Effector memory CD8-positive, alpha-beta T cell (primary cell): ENCODE measurements around the gene EFCC1.
A peak's percentile ranks its signal among the peaks of the same experiment; 100 is the strongest.

Experiments used
- ATAC-seq: fragments of 150-1000 bp; cut with Tn5 transposase; replicated peaks from 2 replicates; pipeline ENCODE4 v1.10.0; 2021; ENCODE audit warnings: mild to moderate bottlenecking, moderate library complexity
- DNase-seq, 3 experiments: peaks; one replicate each; pipeline ENCODE4 v3.0.0; 2021
- H3K27ac Mint-ChIP-seq, 2 donors: one replicate each; pipeline ENCODE4 v1.8.0; 2022; ENCODE audit warnings: mild to moderate bottlenecking in 2 of 2, mixed read lengths in 2 of 2, moderate library complexity in 2 of 2
- H3K27me3 Mint-ChIP-seq, 2 donors: one replicate each; pipeline ENCODE4 v1.8.0; 2022; ENCODE audit warnings: mixed read lengths in 2 of 2
- H3K36me3 Mint-ChIP-seq: one replicate; pipeline ENCODE4 v1.8.0; 2022; ENCODE audit warnings: mild to moderate bottlenecking, moderate library complexity, mixed read lengths; ENCODE audit not compliant: insufficient read depth
- H3K4me1 Mint-ChIP-seq, 2 donors: one replicate each; pipeline ENCODE4 v1.8.0; 2022; ENCODE audit warnings: low read depth in 2 of 2, mixed read lengths in 2 of 2
- H3K4me3 Mint-ChIP-seq, 2 donors: one replicate each; pipeline ENCODE4 v1.8.0; 2022; ENCODE audit warnings: mild to moderate bottlenecking in 2 of 2, mixed read lengths in 2 of 2, moderate library complexity in 2 of 2
- H3K9me3 Mint-ChIP-seq, 2 donors: one replicate each; pipeline ENCODE4 v1.8.0; 2022; ENCODE audit warnings: mixed read lengths in 2 of 2

The EFCC1 gene

DNA sequence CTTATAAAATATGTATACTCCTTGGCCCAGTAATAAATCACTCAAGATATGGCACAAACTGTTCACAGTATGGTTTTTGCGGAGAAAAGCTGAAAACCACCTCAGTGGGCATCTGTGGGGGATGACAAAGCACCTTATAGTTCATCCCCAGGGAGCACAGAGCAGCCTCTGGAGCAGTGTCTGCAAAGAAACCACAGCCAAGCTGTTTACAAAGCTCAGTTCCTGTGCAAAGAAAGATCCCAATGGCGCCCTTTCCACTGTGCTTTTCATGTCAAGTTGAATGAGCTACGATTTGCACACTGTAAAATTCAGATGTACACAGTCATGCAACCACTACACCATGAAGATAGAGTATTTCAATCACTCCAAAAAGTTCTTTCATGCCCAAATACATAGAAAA lies 2.5 kb upstream of the EFCC1 start:
- Mint-ChIP-seq H3K36me3 (peaks cover 3% of the 10 kb centered on the region), H3K4me1 (peaks cover 19 to 23% of the 10 kb centered on the region in 2 donors), H3K27me3 (peaks cover 38 to 41% of the 10 kb centered on the region in 2 donors), H3K9me3 (no peaks in the 10 kb centered on the region), H3K4me3 (no peak overlapping the region), H3K27ac (no peak overlapping the region)
- DNase-seq (no peak), ATAC-seq (no peak)

DNA sequence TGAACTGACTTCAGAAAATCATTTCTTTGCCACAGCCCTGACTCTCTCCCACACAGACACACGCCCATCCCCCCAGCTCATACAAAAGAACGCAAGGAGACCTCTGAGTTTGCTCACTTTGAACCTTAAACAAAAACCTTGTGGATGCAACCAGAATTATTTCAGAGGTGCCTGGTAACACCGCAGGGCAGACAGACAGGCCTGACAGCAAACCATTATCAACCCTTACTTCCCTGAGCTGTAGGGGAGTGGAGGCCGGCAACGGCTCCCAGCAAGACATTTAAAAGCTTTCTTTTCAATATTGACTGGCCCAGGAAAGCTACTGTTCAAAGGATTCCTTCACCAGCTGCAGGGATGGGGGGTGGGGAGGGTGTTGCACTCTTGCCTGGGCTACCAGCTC lies 2.0 kb upstream of the EFCC1 start:
- Mint-ChIP-seq H3K27me3 (peaks cover 38 to 43% of the 10 kb centered on the region in 2 donors), H3K4me3 (no peak overlapping the region), H3K4me1 (peaks cover 18 to 21% of the 10 kb centered on the region in 2 donors), H3K9me3 (no peaks in the 10 kb centered on the region), H3K36me3 (no peaks in the 10 kb centered on the region), H3K27ac (no peak overlapping the region)
- ATAC-seq (no peak), DNase-seq (no peak)

DNA sequence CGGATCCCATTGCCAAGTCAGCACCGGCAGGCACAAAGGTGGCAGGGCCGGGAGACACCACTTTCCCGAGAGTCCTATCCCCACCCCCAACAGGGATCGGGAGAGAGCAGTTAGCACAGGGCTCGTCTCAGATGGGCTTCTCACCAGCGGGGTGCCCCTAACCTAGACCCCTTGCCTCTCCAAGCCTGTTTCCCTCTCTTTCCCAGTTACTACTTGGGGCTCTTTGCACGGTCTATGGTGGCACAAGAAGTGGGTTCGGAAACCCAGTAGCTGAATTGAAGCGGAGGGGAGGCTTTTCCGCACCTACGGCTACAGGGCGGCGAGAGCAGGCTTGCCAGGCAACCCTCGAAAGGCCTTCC lies 383 bp upstream of the EFCC1 start:
- H3K9me3 Mint-ChIP-seq, result no peaks in the 10 kb centered on the region
- H3K4me1 Mint-ChIP-seq, result peaks cover 19 to 22% of the 10 kb centered on the region in 2 donors
- no peak for DNase-seq
- no peak overlapping the region for H3K27ac Mint-ChIP-seq
- no peaks in the 10 kb centered on the region for H3K36me3 Mint-ChIP-seq
- H3K4me3 Mint-ChIP-seq, result peak overlapping the region; percentile 53 to 55
- no peak for ATAC-seq
- peaks cover 38 to 43% of the 10 kb centered on the region in 2 donors for H3K27me3 Mint-ChIP-seq

DNA sequence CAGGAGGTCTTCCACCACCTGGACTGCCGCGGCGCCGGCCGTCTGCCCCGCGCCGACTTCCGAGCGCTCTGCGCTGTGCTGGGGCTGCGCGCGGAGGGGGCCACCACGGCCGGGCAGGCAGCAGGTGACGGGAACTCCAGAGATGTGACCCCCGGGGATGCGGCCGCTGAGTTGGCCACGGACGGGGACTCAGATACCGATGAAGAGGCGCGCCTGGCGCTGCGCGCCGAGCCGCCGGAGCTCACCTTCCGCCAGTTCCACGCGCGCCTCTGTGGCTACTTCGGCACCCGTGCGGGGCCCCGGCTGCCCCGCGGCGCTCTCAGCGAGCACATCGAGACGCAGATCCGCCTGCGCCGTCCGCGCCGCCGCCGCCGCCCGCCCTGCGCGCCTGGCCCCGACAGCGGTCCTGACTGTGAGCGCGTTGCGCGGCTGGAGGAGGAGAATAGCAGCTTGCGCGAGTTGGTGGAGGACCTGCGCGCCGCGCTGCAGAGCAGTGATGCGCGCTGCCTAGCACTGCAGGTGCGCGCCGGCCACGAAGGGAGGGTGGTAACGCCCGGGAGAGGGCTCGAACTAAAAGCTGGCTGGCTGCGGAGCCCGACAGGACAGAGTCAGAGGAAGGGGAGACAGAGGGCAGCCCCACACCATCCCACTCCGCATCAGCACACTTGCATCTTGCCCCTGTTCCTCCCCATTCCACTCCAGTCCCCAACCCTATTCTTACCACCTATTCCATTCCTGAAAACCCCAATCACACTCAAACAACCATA lies 885 bp downstream of the EFCC1 start:
- H3K9me3 Mint-ChIP-seq, result no peaks in the 10 kb centered on the region
- H3K27ac Mint-ChIP-seq, result no peak overlapping the region
- peak; percentile 45 for ATAC-seq
- no peaks in the 10 kb centered on the region for H3K36me3 Mint-ChIP-seq
- H3K27me3 Mint-ChIP-seq, result peaks cover 38 to 43% of the 10 kb centered on the region in 2 donors
- no peak for DNase-seq
- H3K4me1 Mint-ChIP-seq, result peaks cover 19 to 24% of the 10 kb centered on the region in 2 donors
- peak overlapping the region; percentile 60 to 67 for H3K4me3 Mint-ChIP-seq

DNA sequence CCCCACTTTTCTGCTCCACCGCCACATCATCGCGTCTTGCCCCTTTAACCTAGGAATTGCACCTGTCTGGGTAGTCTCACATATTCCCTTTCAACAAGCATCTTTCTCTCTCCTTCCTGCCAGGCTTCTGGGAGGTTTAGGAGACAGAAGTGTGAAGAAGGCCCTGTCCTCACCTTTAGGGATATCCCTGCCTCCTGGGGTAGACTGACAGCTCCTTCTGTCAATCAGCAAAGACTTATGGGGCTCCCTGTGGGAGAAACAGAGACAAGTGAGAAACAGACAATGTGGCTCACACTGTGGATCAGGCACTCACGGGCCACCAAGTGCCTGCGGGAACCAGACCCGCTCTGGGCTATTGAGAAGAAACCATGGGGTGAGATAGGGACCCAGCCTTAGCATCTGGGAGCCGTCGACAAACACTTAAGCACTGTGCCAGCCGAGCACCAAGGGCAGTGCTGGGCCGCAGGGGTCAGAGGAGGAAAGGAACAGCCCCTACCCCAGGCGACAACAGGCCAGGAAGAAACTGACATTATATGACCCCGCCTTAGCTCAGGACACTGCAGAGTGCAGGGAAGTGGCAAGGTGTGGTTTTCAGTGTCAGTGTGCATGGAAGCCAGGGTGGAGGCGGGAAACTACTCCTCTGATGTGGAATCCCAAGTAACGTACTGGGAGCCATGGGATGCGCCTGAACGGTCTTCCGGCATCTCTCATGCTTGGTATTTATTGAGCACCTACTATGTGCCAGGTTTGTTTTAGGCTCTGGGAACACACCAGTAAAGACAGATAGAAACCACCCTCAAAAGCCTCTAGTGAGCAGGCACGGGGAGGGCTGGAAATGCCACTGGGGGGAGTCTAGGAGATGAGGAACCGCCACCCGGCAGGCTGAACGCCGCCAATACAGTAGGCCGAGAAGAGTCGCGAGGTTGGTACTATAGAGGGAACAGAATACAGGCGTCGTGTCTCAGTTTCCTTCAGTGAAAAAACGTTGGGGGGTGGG lies 1.8 kb downstream of the EFCC1 start:
- Mint-ChIP-seq H3K36me3 (no peaks in the 10 kb centered on the region), H3K27ac (no peak overlapping the region), H3K4me1 (peaks cover 19 to 24% of the 10 kb centered on the region in 2 donors), H3K27me3 (peaks cover 31 to 43% of the 10 kb centered on the region in 2 donors), H3K4me3 (peak overlapping the region; percentile 60 to 67), H3K9me3 (no peaks in the 10 kb centered on the region)
- DNase-seq (no peak), ATAC-seq (no peak)

DNA sequence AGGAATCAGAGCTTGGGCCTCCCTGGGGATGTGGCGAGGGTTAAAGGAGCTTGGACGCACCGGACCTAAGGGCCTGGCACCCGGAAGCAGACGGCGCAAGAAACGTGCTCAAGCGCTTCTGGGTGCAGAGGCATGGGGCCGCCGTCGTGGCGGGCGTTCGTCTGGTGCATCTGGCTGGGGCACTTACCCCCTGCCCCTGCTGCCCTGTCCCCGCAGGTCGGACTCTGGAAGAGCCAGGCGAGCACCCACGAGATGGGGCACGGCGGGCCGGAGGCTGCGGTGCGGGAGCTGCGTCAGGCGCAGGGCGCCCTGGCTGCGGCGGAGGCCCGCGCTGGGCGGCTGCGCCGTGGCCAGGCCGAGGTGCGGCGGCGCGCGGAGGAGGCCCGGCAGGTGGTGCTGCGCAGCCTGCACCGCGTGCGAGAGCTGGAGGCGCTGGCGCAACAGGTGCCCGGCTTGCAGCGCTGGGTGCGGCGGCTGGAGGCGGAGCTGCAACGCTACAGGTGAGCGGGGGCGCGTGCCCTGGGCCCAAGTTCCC lies 2.5 kb downstream of the EFCC1 start:
- H3K4me3 Mint-ChIP-seq, result peak overlapping the region; percentile 60 to 67
- no peak overlapping the region for H3K27ac Mint-ChIP-seq
- H3K4me1 Mint-ChIP-seq, result peaks cover 19 to 24% of the 10 kb centered on the region in 2 donors
- no peaks in the 10 kb centered on the region for H3K36me3 Mint-ChIP-seq
- ATAC-seq (peak; percentile 89), DNase-seq (peak in 2 of 3 experiments; percentile 29 to 44)
- no peaks in the 10 kb centered on the region for H3K9me3 Mint-ChIP-seq
- peaks cover 31 to 42% of the 10 kb centered on the region in 2 donors for H3K27me3 Mint-ChIP-seq

DNA sequence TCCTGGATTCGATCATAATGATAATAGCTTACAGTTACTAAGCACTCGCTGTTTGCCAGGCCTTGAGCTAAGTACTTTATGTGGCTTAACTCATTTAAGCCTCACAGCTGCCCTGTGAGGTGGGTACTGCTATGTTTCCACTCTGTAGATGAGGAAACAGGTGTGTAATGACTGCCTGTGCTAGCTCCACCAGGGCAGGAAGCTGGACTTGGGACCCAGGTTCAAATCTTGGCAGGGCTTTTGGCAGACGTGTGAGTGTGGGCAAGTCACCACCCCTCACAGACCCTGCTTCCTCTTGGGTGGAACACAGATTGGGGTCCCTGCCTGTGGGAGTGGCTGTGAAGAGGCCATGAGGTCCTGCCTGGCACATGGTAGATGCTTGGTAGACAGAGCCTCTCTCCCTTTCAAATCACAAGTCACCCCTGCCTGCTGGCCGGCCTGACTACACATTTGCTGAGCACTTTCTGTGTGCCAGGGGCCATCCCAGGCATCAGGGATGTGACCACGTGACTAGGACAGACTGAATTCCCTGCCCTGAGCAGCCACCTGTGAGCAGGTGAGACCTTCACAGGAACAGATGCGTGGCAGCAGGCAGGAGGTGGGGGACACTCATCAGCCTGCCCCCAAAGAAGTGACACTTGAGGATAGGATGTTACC lies 3.7 kb downstream of the EFCC1 start:
- ATAC-seq, result no peak
- Mint-ChIP-seq H3K4me1 (peaks cover 19 to 24% of the 10 kb centered on the region in 2 donors), H3K36me3 (no peaks in the 10 kb centered on the region), H3K4me3 (no peak overlapping the region), H3K27me3 (peaks cover 29 to 34% of the 10 kb centered on the region in 2 donors), H3K9me3 (no peaks in the 10 kb centered on the region), H3K27ac (no peak overlapping the region)
- DNase-seq, result no peak

DNA sequence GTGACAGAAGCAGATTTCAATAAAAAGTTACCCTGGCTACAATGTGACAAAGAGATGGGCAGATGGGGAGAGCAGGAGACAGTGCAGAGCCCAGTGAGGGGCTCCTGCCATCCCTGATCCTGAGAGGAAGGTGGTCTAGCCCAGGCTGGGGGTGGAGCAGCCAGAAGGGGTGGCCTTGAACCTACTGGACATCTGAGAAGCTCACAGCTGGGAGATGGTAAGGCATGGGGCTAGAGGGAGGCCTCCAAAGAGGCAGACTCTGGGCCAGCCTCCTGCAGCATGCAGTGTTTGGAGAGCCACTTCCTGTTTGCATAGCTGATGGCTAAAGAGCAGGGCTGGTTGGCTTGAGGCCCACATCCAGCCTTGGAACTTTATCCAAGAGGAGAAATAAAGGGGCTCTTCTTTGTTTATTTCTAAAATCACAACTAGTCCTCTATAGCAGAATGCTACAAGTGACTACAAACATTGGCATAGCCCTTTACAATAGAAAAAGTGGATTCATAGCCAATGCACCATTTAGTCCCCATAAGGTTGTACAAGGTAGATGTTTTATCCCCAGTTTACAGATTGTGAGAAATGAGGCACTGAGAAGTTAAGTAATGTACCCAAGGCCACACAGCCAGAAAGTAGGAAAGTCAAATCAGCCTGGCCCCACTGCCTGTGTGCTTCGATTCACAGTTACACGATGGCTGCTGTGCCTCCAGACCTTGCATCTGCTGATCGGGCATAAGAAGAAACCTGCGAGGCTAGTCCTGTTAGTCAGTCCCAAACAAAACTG lies 4.6 kb downstream of the EFCC1 start:
- peak overlapping the region in 1 of 2 donors; percentile 47 for H3K27ac Mint-ChIP-seq
- H3K9me3 Mint-ChIP-seq, result no peaks in the 10 kb centered on the region
- no peak for ATAC-seq
- peaks cover 19 to 25% of the 10 kb centered on the region in 2 donors for H3K27me3 Mint-ChIP-seq
- DNase-seq, result no peak
- H3K36me3 Mint-ChIP-seq, result no peaks in the 10 kb centered on the region
- H3K4me3 Mint-ChIP-seq, result no peak overlapping the region
- H3K4me1 Mint-ChIP-seq, result peaks cover 19 to 24% of the 10 kb centered on the region in 2 donors

DNA sequence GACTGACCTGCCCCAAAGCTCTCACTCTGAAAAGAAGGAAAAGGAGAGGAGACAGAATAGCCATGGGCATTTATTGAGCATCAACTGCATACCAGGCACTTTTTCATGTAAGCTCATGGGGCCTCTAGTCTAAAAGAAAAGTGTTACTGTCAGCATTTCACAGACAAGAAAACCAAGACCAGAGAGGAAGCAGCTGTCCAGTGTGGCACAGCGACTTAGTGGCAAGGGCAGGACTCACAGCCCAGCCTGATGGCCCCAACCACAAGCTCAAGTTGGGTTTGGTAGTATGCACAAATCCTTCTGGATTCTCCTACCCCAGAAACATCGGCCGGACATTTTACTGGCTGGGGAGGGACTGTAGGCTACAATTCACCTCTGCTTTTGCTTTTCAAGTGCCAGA lies 5.8 kb downstream of the EFCC1 start:
- H3K27me3 Mint-ChIP-seq, result peaks cover 16 to 19% of the 10 kb centered on the region in 2 donors
- peak overlapping the region in 1 of 2 donors; percentile 47 for H3K27ac Mint-ChIP-seq
- no peaks in the 10 kb centered on the region for H3K9me3 Mint-ChIP-seq
- H3K4me3 Mint-ChIP-seq, result no peak overlapping the region
- peaks cover 17 to 24% of the 10 kb centered on the region in 2 donors for H3K4me1 Mint-ChIP-seq
- DNase-seq (no peak), ATAC-seq (no peak)
- H3K36me3 Mint-ChIP-seq, result no peaks in the 10 kb centered on the region

DNA sequence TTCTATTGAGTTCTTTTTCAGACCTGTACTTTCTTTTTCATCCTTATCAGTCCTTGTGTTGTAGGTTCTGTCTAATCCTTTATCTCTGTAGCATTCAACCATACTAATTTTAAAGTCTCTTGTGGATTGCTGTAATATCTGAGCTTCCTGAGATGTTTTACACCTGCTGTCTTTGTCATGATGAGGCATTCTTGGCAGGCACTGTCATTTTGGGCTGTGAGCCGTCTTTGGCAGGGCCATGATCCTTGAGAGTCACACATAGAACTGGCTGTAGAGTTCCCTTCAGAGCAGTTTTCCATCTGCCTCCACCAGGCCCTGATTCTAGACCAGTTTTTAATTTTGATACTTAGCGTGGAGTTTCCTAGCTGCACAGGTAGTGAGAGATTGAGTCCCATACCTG lies 6.7 kb downstream of the EFCC1 start:
- no peak overlapping the region for H3K27ac Mint-ChIP-seq
- H3K36me3 Mint-ChIP-seq, result no peaks in the 10 kb centered on the region
- H3K27me3 Mint-ChIP-seq, result peaks cover 7 to 10% of the 10 kb centered on the region in 2 donors
- no peak for DNase-seq
- no peak overlapping the region for H3K4me3 Mint-ChIP-seq
- no peaks in the 10 kb centered on the region for H3K9me3 Mint-ChIP-seq
- no peak for ATAC-seq
- peaks cover 13 to 16% of the 10 kb centered on the region in 2 donors for H3K4me1 Mint-ChIP-seq

DNA sequence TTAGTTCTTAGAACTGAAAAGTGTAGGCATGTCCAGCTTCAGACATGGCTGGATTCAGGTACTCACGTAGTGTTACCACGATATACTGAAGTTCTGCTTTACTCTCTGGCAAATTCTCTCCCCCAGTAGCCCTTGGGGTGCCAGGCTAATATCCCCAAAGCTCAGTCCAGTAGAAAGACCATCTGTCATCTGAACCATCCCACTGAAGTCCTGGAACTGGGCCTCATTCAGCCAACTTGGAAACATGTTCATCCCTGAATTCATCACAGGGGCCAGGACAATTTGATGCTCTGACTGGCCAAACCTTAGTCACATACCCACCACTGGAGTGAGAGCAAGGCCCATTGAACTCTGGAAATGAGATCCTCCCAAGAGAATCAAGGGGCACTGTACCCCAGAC lies 8.2 kb downstream of the EFCC1 start:
- ATAC-seq (no peak), DNase-seq (no peak)
- Mint-ChIP-seq H3K4me1 (peaks cover 9 to 14% of the 10 kb centered on the region in 2 donors), H3K27ac (no peak overlapping the region), H3K27me3 (no peaks in the 10 kb centered on the region), H3K4me3 (no peak overlapping the region), H3K36me3 (peaks cover 3% of the 10 kb centered on the region), H3K9me3 (no peaks in the 10 kb centered on the region)

DNA sequence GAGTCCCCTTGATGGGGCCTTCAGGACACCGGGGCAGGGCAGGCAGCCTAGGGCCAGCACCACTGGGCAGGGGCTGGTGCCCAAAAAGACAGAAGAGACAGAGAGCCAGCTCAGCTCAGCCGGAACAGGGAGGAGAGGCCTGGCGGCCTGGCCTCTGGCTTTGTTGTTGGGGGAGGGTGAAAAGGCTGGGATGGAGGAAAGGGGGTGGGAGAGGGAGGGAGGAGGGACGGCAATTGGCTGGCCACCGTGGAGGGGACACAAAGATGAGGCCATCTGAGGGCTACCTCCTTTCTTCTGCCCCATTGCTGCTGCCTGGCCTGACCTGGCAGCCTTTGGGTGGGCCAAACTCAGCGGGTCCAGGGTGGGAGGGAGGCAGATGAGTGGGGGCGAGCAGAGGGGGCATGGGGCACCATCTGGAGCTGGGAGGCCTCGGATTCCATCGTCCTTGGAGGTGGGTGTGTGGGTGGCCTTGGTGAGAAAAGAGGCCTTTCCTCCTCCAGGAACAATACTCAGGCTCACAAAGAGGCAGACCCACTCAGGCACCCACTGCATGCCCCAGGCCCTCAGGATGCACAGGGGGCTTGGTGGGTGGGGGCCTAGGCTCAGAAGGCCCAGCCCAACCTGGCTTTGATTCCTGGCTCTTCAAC lies 9.3 kb downstream of the EFCC1 start:
- ATAC-seq (no peak), DNase-seq (no peak)
- no peaks in the 10 kb centered on the region for H3K27me3 Mint-ChIP-seq
- peaks cover 12 to 18% of the 10 kb centered on the region in 2 donors for H3K4me1 Mint-ChIP-seq
- H3K4me3 Mint-ChIP-seq, result no peak overlapping the region
- no peaks in the 10 kb centered on the region for H3K9me3 Mint-ChIP-seq
- peaks cover 3% of the 10 kb centered on the region for H3K36me3 Mint-ChIP-seq
- H3K27ac Mint-ChIP-seq, result no peak overlapping the region
